SU-DHL-6 (cell line): ENCODE data around the gene GTF2IRD1.

Source experiments
- H2AFZ ChIP-seq: fragments of 200-600 bp; sonication (generic); 2 replicates; pipeline ENCODE4 v1.6.1; 2014; ENCODE audit warnings: low read depth, mild to moderate bottlenecking, moderate library complexity, mixed read lengths, antibody characterized with exemption, low read length; ENCODE audit not compliant: severe bottlenecking
- H3F3A ChIP-seq: fragments of 200-600 bp; shearing (Covaris generic); 2 replicates; pipeline ENCODE4 v1.6.0; 2016; ENCODE audit warnings: antibody characterized with exemption, mild to moderate bottlenecking; ENCODE audit not compliant: insufficient read depth
- H3K27ac ChIP-seq: fragments of 200-600 bp; sonication (generic); 2 replicates; pipeline ENCODE4 v1.5.1; 2016; ENCODE audit warnings: low read depth, mild to moderate bottlenecking, low read length, moderate library complexity, mixed read lengths
- H3K27me3 ChIP-seq: fragments of 200-600 bp; sonication (generic), shearing (Covaris generic); 2 replicates; pipeline ENCODE4 v1.6.0; 2014; ENCODE audit warnings: mild to moderate bottlenecking, low read length
- H3K36me3 ChIP-seq: fragments of 200-600 bp; sonication (generic); 2 replicates; pipeline ENCODE4 v1.6.1; 2014; ENCODE audit warnings: mild to moderate bottlenecking, low read length, mixed read lengths
- H3K4me2 ChIP-seq: fragments of 300-600, 200-600 bp; shearing (Covaris generic), sonication (generic); 2 replicates; pipeline ENCODE4 v1.6.0; 2014; ENCODE audit warnings: low read length, low read depth, mild to moderate bottlenecking; ENCODE audit not compliant: poor library complexity, severe bottlenecking
- H3K4me3 ChIP-seq: fragments of 200-600 bp; sonication (generic); 2 replicates; pipeline ENCODE4 v1.5.1; 2014; ENCODE audit warnings: antibody characterized with exemption, low read length, mild to moderate bottlenecking, mixed read lengths; ENCODE audit not compliant: insufficient read depth, poor library complexity, severe bottlenecking
- H3K79me2 ChIP-seq: fragments of 200-600 bp; sonication (generic); 2 replicates; pipeline ENCODE4 v1.6.1; 2014; ENCODE audit warnings: mild to moderate bottlenecking, low read length, moderate library complexity; ENCODE audit not compliant: insufficient read depth
- H3K9ac ChIP-seq: fragments of 200-600 bp; sonication (generic); 2 replicates; pipeline ENCODE4 v1.7.0; 2014; ENCODE audit warnings: mild to moderate bottlenecking, low read length
- H3K9me2 ChIP-seq: fragments of 200-600 bp; sonication (generic); replicated peaks from 2 replicates; pipeline ENCODE4 v1.6.1; 2014; ENCODE audit warnings: low read length; ENCODE audit not compliant: insufficient read depth
- H3K9me3 ChIP-seq: fragments of 200-600 bp; sonication (generic); 2 replicates; pipeline ENCODE4 v1.6.1; 2014; ENCODE audit warnings: low read length, mixed read lengths; ENCODE audit not compliant: insufficient read depth
- H4K20me1 ChIP-seq: fragments of 200-600 bp; sonication (generic); 2 replicates; pipeline ENCODE4 v1.6.1; 2014; ENCODE audit warnings: low read depth, mild to moderate bottlenecking, antibody characterized with exemption, low read length, moderate library complexity, mixed read lengths
- CTCF ChIP-seq: fragments of 200-600 bp; sonication (generic); IDR thresholded peaks from one replicate; pipeline ENCODE4 v1.5.1; 2017; ENCODE audit warnings: antibody characterized with exemption, mild to moderate bottlenecking, low read length, moderate library complexity; ENCODE audit not compliant: insufficient read depth, poor library complexity, severe bottlenecking
- EZH2phosphoT487 ChIP-seq: fragments of 200-600 bp; sonication (generic), shearing (Covaris generic); conservative IDR thresholded peaks from 2 replicates; pipeline ENCODE4 v1.6.1; 2018; ENCODE audit warnings: mild to moderate bottlenecking, antibody characterized with exemption, low read length, moderate library complexity, mixed read lengths

Gene GTF2IRD1

GRCh38 chr7:74476626-74477025, 22.9 kb downstream of the GTF2IRD1 start:
- no peak overlapping the region for H3K4me3 ChIP-seq
- H3K27ac ChIP-seq, result no peak overlapping the region
- no peak for TF ChIP-seq CTCF
- TF ChIP-seq EZH2phosphoT487, result no peak
- H3K9me2 ChIP-seq, result no peaks in the 10 kb centered on the region
- H3K79me2 ChIP-seq, result no peaks in the 10 kb centered on the region
- no peaks in the 10 kb centered on the region for H3K36me3 ChIP-seq
- no peaks in the 10 kb centered on the region for H3K27me3 ChIP-seq
- no peaks in the 10 kb centered on the region for H3F3A ChIP-seq
- no peak overlapping the region for H3K4me2 ChIP-seq
- no peaks in the 10 kb centered on the region for H4K20me1 ChIP-seq
- H2AFZ ChIP-seq, result no peak overlapping the region
- no peak overlapping the region for H3K9ac ChIP-seq
- H3K9me3 ChIP-seq, result no peaks in the 10 kb centered on the region

GRCh38 chr7:74478671-74479065, 25.0 kb downstream of the GTF2IRD1 start:
- H3F3A ChIP-seq, result no peaks in the 10 kb centered on the region
- no peak overlapping the region for H3K4me2 ChIP-seq
- no peak overlapping the region for H3K27ac ChIP-seq
- no peak overlapping the region for H3K4me3 ChIP-seq
- no peak overlapping the region for H3K9ac ChIP-seq
- no peaks in the 10 kb centered on the region for H3K9me2 ChIP-seq
- H3K9me3 ChIP-seq, result no peaks in the 10 kb centered on the region
- no peaks in the 10 kb centered on the region for H3K27me3 ChIP-seq
- H2AFZ ChIP-seq, result no peak overlapping the region
- H3K79me2 ChIP-seq, result no peaks in the 10 kb centered on the region
- TF ChIP-seq EZH2phosphoT487, result no peak
- TF ChIP-seq CTCF, result no peak
- H3K36me3 ChIP-seq, result no peaks in the 10 kb centered on the region
- H4K20me1 ChIP-seq, result no peaks in the 10 kb centered on the region

- H3K9me3 ChIP-seq, result no peaks in the 10 kb centered on the region
- no peak overlapping the region for H3K4me3 ChIP-seq
- H3K9ac ChIP-seq, result no peak overlapping the region
- no peak for TF ChIP-seq CTCF
- no peaks in the 10 kb centered on the region for H3K79me2 ChIP-seq
- H3K27me3 ChIP-seq, result no peaks in the 10 kb centered on the region
- H3K9me2 ChIP-seq, result no peaks in the 10 kb centered on the region
- H2AFZ ChIP-seq, result no peak overlapping the region
- H3K4me2 ChIP-seq, result no peak overlapping the region
- H3K27ac ChIP-seq, result no peak overlapping the region
- H3K36me3 ChIP-seq, result no peaks in the 10 kb centered on the region
- no peaks in the 10 kb centered on the region for H4K20me1 ChIP-seq
- no peaks in the 10 kb centered on the region for H3F3A ChIP-seq
Measured at GRCh38 chr7:74479066-74479781, 25.5 kb downstream of the GTF2IRD1 start.
